ENCODE results near the gene RIT2.

The RIT2 gene

GRCh38 chr18:43049021-43049420, 66.5 kb downstream of the RIT2 start:
- DNase-seq (ENCODE audit: low spot score), result no peak
- TF ChIP-seq CTCF (IDR thresholded peaks at IDR 0.05; ENCODE audit: poor library complexity, severe bottlenecking), result no peak
- ATAC-seq (ENCODE audit: low read depth), result no peak

GRCh38 chr18:43046322-43046721, 69.2 kb downstream of the RIT2 start:
- peaks cover 4% of the 10 kb centered on the region for H3K27me3 ChIP-seq (ENCODE audit: insufficient read depth, poor library complexity, severe bottlenecking)
- H3K27ac ChIP-seq (ENCODE audit: poor library complexity, severe bottlenecking), result no peak overlapping the region
- DNase-seq (ENCODE audit: low spot score) (no peak), ATAC-seq (ENCODE audit: low read depth) (no peak)
- H3K36me3 ChIP-seq (ENCODE audit: low read depth), result no peaks in the 10 kb centered on the region
- H3K4me3 ChIP-seq (ENCODE audit: severe bottlenecking), result no peak overlapping the region
- no peak for TF ChIP-seq CTCF (IDR thresholded peaks at IDR 0.05; ENCODE audit: poor library complexity, severe bottlenecking)
- no peaks in the 10 kb centered on the region for H3K9me3 ChIP-seq (ENCODE audit: severe bottlenecking)
- no peaks in the 10 kb centered on the region for H3K4me1 ChIP-seq (ENCODE audit: insufficient read depth, poor library complexity, severe bottlenecking)

More at GRCh38 chr18:43049021-43049420, 66.5 kb downstream of the RIT2 start:
- no peaks in the 10 kb centered on the region for H3K9me3 ChIP-seq (ENCODE audit: severe bottlenecking)
- no peak overlapping the region for H3K4me3 ChIP-seq (ENCODE audit: severe bottlenecking)
- no peak overlapping the region for H3K27ac ChIP-seq (ENCODE audit: poor library complexity, severe bottlenecking)
- H3K36me3 ChIP-seq (ENCODE audit: low read depth), result no peaks in the 10 kb centered on the region
- peaks cover 4% of the 10 kb centered on the region for H3K27me3 ChIP-seq (ENCODE audit: insufficient read depth, poor library complexity, severe bottlenecking)
- no peaks in the 10 kb centered on the region for H3K4me1 ChIP-seq (ENCODE audit: insufficient read depth, poor library complexity, severe bottlenecking)

GRCh38 chr18:43043626-43044025, 71.9 kb downstream of the RIT2 start:
- ATAC-seq (ENCODE audit: low read depth) (no peak), DNase-seq (ENCODE audit: low spot score) (no peak)
- TF ChIP-seq CTCF (IDR thresholded peaks at IDR 0.05; ENCODE audit: poor library complexity, severe bottlenecking), result no peak
- Histone ChIP-seq H3K4me1 (ENCODE audit: insufficient read depth, poor library complexity, severe bottlenecking) (no peaks in the 10 kb centered on the region), H3K36me3 (ENCODE audit: low read depth) (no peaks in the 10 kb centered on the region), H3K27ac (ENCODE audit: poor library complexity, severe bottlenecking) (no peak overlapping the region), H3K27me3 (ENCODE audit: insufficient read depth, poor library complexity, severe bottlenecking) (peaks cover 4% of the 10 kb centered on the region), H3K9me3 (ENCODE audit: severe bottlenecking) (no peaks in the 10 kb centered on the region), H3K4me3 (ENCODE audit: severe bottlenecking) (no peak overlapping the region)

- Histone ChIP-seq H3K27ac (ENCODE audit: poor library complexity, severe bottlenecking) (no peak overlapping the region), H3K27me3 (ENCODE audit: insufficient read depth, poor library complexity, severe bottlenecking) (no peaks in the 10 kb centered on the region), H3K4me3 (ENCODE audit: severe bottlenecking) (no peak overlapping the region), H3K4me1 (ENCODE audit: insufficient read depth, poor library complexity, severe bottlenecking) (no peaks in the 10 kb centered on the region), H3K36me3 (ENCODE audit: low read depth) (no peaks in the 10 kb centered on the region), H3K9me3 (ENCODE audit: severe bottlenecking) (no peaks in the 10 kb centered on the region)
- ATAC-seq (ENCODE audit: low read depth), result no peak
- TF ChIP-seq CTCF (IDR thresholded peaks at IDR 0.05; ENCODE audit: poor library complexity, severe bottlenecking), result no peak
- DNase-seq (ENCODE audit: low spot score), result no peak
Observed at GRCh38 chr18:43040281-43040680, 75.2 kb downstream of the RIT2 start.

GRCh38 chr18:43034683-43035500, 80.6 kb downstream of the RIT2 start:
- Histone ChIP-seq H3K36me3 (ENCODE audit: low read depth) (no peaks in the 10 kb centered on the region), H3K4me3 (ENCODE audit: severe bottlenecking) (no peak overlapping the region), H3K9me3 (ENCODE audit: severe bottlenecking) (no peaks in the 10 kb centered on the region), H3K27me3 (ENCODE audit: insufficient read depth, poor library complexity, severe bottlenecking) (no peaks in the 10 kb centered on the region), H3K27ac (ENCODE audit: poor library complexity, severe bottlenecking) (no peak overlapping the region), H3K4me1 (ENCODE audit: insufficient read depth, poor library complexity, severe bottlenecking) (no peaks in the 10 kb centered on the region)
- ATAC-seq (ENCODE audit: low read depth), result peak; percentile 23; the same call in 1 of the 3 replicates
- TF ChIP-seq CTCF (IDR thresholded peaks at IDR 0.05; ENCODE audit: poor library complexity, severe bottlenecking), result no peak
- DNase-seq (ENCODE audit: low spot score), result no peak

All from RWPE2 (cell line).